H1 (cell line): Measurements from ENCODE around the gene MCM9. TPM values are rescaled to one million over a fixed set of nuclear protein-coding genes. Genes with fewer than 3 reads are reported as not detected.

Experiments
- CHD1 ChIP-seq: IDR thresholded peaks from 2 replicates; pipeline ENCODE4 v1.6.1; 2012; ENCODE audit warnings: low read depth, low read length, improper control_type of control experiment
- SRF ChIP-seq: IDR thresholded peaks from 2 replicates; pipeline ENCODE4 v1.6.1; 2011; ENCODE audit warnings: mild to moderate bottlenecking, low read depth, low read length, moderate library complexity
- TCF12 ChIP-seq: IDR thresholded peaks from 2 replicates; pipeline ENCODE4 v1.6.1; 2011; ENCODE audit warnings: low read depth, mild to moderate bottlenecking, low read length
- polyA plus RNA-seq, 7 experiments: library from polyadenylated mRNA; depleted of rRNA in 3 of 7; stranded (reverse) in 5 of 7; unstranded in 2 of 7; fragments of >200 nt in 5 of 7; fragments of 200-250 nt in 2 of 7; gene quantifications; 1 replicate in 5 of 7; 2 replicates in 1 of 7; 4 replicates in 1 of 7; pipeline versions ENCODE4 v1.2.1 to v1.2.3, GENCODE V29; 2011 to 2013; ENCODE audit warnings: missing spikeins in 2 of 7, mixed read lengths in 2 of 7
- total RNA-seq: library from RNA; stranded (reverse); fragmentation: NEBNext Ultra II Directional; extraction: Animal tissue kit (Norgen Biotek cat#: 25700); gene quantifications from 2 replicates; pipeline ENCODE4 v1.2.1, GENCODE V29; 2021

Gene MCM9
- total and polyA plus RNA-seq, 2 of the 8 experiments (the other 6 are each of a cell fraction or from before 2014, with no cell fraction given), result 3.7 to 11.4 TPM

- no peak for TF ChIP-seq CHD1
- TF ChIP-seq TCF12, result no peak
- TF ChIP-seq SRF, result no peak
These were observed 105.0 kb downstream of the MCM9 start (continued) for GRCh38 chr6:118829817-118830478.
